Myocyte (in vitro differentiated cells): ENCODE results near the gene ACOT2. TPM values are rescaled to one million over a fixed set of nuclear protein-coding genes. Genes with fewer than 3 reads are reported as not detected.
A peak's percentile ranks its signal among the peaks of the same experiment; 100 is the strongest.
"Not testable (repeated sequence)": the region's sequence is repeated elsewhere in the genome, so short reads cannot be mapped to it uniquely, and the experiment has no call there.

ENCODE experiments used
- DNase-seq: peaks from one replicate; pipeline ENCODE4 v3.0.0-alpha.2; 2012; ENCODE audit warnings: low read depth
- polyA plus RNA-seq: library from polyadenylated mRNA; unstranded; fragments of >200 nt; gene quantifications from one replicate; pipeline ENCODE4 v1.2.1, GENCODE V29; 2012; ENCODE audit warnings: missing spikeins
- total RNA-seq: library from RNA; depleted of rRNA; stranded (reverse); fragments of >200 nt; gene quantifications from 2 replicates; pipeline ENCODE4 v1.2.3, GENCODE V29; 2014

Gene ACOT2, protein sequence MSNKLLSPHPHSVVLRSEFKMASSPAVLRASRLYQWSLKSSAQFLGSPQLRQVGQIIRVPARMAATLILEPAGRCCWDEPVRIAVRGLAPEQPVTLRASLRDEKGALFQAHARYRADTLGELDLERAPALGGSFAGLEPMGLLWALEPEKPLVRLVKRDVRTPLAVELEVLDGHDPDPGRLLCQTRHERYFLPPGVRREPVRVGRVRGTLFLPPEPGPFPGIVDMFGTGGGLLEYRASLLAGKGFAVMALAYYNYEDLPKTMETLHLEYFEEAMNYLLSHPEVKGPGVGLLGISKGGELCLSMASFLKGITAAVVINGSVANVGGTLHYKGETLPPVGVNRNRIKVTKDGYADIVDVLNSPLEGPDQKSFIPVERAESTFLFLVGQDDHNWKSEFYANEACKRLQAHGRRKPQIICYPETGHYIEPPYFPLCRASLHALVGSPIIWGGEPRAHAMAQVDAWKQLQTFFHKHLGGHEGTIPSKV
- total RNA-seq: 102 and 111 TPM in 2 replicates
- 60.1 TPM for polyA plus RNA-seq

DNA sequence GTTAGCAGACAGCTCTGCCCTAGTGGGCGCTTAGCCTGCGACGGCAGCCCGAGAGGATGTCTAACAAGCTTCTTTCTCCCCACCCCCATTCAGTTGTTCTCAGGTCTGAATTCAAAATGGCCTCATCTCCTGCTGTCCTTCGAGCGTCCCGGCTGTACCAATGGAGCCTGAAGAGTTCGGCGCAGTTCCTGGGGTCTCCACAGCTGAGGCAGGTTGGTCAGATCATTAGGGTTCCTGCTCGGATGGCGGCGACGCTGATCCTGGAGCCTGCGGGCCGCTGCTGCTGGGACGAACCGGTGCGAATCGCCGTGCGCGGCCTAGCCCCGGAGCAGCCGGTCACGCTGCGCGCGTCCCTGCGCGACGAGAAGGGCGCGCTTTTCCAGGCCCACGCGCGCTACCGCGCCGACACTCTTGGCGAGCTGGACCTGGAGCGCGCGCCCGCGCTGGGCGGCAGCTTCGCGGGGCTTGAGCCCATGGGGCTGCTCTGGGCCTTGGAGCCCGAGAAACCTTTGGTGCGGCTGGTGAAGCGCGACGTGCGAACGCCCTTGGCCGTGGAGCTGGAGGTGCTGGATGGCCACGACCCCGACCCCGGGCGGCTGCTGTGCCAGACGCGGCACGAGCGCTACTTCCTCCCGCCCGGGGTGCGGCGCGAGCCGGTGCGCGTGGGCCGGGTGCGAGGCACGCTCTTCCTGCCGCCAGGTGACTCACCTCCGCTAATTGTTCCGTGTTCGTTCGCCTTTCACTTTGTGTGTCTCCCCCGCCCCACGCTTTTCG, at the start of gene ACOT2:
Gene ACOT2 (plus strand): TSS at position 29 of the 774 bp plus-strand sequence. CDS start 28 bp downstream, at position 57.
- peak; percentile 95 for DNase-seq

DNA sequence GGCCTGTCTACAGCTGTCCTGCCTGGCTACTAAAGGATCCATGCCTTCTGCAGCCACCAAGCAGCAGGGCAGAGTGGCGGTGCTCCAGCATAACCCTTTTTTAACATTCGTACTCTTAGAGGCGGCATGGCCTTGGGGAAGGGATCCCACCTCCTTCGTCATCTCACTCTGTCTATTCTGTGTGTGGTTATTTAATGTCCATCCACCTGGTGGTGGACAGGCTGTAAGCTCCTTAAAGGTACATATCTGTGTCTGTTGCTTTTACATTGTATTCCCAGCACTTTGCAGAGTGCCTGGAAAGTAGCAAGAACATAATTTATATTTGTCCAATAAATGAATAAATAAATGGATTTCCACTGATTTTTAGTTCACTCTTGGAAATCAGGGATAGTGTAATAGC, 47.8 kb upstream of the ACOT2 start:
- no peak for DNase-seq

DNA sequence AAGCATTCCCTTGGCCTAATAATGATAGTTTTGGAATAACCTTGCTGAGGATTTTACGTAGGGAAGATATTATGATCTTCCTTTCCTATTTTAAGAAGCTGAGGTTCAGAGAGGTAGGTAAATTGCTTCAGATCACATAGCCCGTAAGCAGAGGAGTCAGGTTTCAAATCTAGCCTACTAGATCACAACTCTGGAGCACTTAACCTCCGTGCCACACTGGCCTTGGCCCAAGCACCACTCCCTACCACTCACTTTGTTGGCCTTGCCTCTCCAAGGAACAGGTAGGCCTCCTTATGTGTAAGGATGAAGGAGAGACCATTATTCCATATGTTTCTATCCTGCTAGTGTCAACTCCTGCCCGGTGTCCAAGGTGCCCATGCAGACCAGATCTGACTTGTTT, 44.5 kb upstream of the ACOT2 start:
- DNase-seq: no peak

DNA sequence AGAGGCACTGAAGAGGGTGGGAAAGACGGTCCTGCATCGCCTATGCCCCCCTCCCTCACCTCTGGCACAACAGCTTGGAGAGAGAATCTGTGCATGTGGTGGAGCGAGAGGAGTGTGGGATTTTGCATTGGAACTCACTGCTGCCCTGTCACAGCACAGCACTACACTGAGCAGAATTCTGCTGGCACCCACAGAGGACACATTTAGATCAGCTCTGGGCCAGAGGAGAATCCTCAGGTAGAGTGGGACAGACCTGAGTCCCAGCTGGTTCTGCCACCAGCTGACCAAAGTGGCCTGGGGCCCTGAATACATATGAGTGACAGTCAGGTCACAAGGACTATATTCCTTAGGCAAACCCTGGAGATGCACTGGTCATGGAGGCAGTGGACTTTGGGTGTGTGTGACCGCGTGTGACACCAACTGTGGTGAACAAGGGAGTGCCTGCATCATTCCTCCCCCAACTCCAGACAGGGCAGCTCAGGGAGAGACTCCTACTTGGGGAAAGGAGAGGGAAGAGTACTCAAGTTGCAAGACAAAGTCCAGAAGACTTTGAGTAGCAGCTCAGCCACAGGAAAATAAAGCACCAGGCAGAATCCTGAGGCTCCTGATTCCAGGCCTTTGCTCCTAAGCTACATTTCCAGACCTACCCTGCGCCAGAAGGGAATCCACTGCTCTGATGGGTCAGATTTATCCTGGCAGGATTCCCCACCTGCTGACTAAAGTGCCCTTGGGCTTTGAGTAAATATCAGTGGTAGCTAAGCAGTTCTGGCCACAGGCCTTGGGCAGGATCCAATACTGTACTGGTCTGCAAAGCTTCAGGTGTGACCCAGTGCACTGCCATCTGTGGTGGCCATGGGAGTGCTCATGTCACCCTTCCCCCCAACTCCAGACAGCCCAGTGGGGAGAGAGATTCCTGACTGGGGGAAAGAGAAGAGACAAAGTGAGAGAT, 42.7 kb upstream of the ACOT2 start:
- DNase-seq: peak; percentile 69

DNA sequence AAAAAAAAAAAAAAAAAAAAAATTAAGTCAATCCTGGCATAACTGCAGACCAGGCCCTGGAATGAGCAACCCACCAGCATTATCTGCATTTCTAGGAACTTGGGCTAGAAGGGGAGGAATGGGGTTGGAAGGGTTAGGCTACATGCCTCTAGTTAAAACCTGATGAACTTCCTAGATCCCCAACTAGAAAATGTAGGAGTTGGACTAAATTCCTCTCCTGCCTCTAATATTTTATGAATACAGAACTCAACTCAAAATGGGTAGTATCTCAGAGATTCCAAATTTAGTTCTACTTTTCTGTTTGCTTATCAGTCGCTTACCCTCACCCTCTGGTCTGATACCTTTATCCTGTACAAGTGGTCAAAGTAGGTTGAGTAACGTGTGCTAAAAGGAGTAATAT, 39.7 kb upstream of the ACOT2 start:
- DNase-seq: not testable (repeated sequence)

DNA sequence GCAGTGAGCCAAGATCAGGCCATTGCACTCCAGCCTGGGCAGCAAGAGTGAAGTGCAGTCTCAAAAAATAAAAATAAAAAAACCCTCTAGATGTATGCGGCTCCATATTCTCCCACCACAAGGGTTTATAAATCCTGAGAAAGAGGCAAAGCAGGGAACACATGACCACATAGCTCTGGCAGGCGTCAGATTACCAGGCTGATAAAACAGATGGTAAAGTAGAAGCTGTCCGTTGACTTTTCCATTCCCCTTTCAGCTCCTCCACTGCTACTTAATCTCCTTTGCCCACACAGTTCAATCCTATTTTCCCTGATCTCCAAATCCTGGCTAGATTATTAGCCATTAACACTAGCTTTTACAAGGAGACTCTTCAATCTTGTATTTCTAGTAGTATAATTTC, 37.0 kb upstream of the ACOT2 start:
- peak; percentile 25 for DNase-seq

DNA sequence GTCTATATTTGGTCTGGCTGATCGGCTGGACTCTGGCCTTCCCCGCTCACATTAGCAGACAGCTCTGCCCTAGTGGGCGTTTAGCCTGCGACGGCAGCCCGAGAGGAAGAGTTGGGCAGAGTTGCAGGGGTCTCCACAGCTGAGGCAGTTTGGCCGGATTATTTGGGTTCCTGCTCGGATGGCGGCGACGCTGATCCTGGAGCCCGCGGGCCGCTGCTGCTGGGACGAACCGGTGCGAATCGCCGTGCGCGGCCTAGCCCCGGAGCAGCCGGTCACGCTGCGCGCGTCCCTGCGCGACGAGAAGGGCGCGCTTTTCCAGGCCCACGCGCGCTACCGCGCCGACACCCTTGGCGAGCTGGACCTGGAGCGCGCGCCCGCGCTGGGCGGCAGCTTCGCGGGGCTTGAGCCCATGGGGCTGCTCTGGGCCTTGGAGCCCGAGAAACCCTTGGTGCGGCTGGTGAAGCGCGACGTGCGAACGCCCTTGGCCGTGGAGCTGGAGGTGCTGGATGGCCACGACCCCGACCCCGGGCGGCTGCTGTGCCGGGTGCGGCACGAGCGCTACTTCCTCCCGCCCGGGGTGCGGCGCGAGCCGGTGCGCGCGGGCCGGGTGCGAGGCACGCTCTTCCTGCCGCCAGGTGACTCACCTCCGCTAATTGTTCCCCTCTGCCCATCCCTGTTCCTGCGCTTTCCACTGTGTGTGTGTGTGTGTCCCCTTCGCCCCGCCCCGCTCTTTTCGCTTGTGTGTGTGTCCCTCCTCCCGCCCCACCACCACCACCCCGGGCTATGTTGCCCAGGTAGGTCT, 31.6 kb upstream of the ACOT2 start:
- peak; percentile 9 for DNase-seq

DNA sequence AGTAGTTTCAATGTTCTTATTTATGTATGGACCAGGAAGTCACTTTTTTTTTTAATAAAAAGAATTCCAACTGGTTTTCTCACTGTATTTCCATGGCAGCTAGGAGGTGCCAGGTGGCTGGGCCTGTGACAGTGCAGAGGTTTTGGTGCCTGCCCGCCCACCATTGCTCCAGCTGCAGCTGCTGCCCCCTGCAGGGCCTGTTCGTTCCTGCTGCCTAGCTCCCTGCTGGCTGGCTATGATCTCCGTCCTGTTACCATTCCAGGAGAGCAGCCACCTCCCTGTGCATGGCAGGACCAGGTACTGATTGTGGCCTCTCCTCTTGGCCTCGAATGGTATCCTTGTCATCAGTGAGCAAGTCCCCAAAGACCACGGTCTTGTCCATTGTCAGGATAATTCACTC, 30.0 kb upstream of the ACOT2 start:
- not testable (repeated sequence) for DNase-seq

DNA sequence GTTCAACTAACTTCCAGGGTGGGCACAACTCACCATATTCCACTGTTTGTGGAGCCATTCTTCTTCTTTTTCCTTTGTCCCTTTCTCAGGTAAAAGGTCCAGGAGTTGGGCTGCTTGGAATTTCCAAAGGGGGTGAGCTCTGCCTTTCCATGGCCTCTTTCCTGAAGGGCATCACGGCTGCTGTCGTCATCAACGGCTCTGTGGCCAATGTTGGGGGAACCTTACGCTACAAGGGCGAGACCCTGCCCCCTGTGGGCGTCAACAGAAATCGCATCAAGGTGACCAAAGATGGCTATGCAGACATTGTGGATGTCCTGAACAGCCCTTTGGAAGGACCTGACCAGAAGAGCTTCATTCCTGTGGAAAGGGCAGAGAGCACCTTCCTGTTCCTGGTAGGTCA, 26.1 kb upstream of the ACOT2 start:
- DNase-seq: not testable (repeated sequence)

DNA sequence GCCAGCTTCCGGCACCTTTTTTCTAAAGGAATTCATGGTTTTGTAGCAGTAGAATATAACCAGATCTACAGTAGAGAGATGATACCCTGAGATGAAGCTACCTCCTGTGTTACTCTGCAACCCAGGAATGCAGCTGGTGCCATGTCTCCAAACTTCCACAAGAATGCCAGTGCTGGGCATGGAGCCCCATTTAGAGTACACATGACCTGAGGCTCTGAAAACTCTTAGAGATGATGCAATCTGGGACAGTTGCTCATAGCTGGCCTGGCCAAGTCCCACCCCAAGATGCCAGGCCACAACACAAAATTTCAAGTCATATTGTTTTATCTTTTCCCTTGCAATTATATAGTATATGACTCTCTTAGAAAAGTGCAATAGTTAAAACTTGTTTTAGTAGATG, 23.7 kb upstream of the ACOT2 start:
- DNase-seq: not testable (repeated sequence)

DNA sequence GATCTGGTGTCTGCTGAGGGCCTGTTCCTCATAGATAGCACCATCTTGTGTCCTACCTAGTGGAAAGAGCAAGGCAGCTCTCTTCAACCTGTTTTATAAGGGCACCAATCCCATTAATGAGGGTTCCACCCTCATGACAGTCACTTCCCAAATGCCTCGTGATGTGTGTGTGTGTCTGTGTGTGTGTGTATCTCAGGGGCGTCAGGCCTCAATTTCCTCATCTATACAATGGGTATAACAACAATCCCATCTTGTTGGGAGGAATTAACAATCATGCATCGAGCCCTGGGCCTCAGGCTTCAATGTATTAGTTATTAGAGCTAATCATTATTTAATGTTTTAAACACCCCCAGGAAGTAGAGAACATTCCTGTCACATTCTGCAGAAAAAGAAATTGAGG, 19.9 kb upstream of the ACOT2 start:
- DNase-seq: not testable (repeated sequence)

DNA sequence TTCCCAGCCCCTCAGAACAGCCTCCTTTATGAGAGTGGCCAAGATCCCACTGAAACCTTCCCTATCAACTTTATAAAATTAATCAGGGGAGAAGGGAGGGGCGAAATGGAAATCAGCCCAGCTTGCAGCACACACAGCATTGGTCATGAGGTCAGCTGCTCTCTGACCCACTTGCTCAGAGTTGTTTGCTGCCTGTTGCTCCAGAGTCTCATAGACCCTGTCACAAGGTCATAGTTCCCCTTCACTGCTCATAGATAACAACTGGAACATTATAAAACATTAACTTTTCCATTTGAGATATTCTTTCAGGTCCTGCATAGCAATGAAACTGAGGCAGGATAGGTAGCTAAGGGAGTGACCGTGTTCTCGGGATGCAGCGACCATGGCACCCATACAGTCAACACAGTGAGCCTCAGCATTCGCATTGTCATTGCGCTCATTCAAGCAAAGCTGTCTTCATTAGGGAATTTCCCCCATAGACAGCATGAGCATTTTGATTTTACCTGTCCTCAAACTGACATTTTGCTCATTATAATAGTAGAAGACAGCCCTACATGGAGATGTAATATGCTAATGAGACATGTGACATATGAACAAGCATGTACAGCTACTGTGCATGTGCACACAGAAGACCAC, 19.0 kb upstream of the ACOT2 start:
- not testable (repeated sequence) for DNase-seq

DNA sequence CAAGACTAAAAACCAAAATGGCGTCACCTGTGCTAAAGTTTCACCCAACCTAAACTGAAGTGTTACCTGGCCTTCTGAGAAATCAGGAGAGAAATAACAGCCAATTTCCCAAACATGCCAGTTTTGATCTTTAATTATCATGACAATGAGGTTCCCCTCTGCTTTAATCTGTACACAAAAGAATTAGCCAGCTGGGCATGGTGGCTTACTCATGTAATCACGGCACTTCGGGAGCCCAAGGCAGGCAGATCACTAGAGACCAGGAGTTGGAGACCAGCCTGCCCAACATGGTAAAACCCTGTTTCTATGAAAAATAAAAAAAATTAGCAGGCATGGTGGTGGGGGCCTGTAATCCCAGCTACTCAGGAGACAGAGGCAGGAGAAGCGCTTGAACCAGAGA, 15.2 kb upstream of the ACOT2 start:
- no peak for DNase-seq

DNA sequence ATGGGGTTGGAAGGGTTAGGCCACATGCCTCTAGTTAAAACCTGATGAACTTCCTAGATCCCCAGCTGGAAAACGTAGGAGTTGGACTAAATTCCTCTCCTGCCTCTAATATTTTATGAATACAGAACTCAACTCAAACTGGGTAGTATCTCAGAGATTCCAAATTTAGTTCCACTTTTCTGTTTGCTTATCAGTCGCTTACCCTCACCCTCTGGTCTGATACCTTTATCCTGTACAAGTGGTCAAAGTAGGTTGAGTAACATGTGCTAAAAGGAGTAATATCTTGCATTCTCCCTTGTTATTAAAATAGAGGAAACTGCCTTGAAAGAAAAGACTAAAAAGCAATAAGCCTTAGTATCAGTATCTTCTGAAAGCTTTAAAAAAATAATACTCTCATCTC, 11.8 kb upstream of the ACOT2 start:
- not testable (repeated sequence) for DNase-seq

DNA sequence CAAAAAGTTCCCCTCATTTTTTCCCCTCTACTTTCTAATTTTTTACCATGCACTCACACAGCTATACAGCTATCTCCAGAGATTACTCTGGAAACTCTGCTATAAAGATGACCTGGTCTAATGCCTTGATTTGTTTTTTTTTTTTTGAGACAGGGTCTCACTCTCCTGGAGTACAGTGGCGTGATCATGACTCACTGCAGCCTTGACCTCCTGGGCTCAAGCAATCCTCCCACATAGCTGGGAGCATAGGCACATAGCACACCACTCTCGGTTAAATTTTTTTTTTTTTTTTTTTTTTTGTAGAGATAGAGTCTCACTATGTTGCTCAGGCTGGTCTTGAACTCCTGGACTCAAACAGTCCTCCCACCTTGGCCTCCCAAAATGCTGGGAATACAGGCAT, 10.8 kb upstream of the ACOT2 start:
- not testable (repeated sequence) for DNase-seq

DNA sequence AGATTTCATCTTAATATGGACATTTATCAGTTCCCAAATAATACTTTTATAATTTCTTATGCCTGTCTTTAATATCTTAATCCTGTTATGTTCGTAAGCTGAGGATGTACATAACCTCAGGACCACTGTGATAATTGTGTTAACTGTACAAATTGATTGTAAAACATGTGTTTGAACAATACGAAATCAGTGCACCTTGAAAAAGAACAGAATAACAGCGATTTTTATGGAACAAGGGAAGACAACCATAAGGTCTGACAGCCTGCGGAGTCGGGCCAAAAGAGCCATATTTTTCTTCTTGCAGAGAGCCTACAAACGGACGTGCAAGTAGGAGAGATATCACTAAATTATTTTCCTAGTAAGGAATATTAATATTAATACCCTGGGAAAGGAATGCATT, 6.8 kb upstream of the ACOT2 start:
- not testable (repeated sequence) for DNase-seq

DNA sequence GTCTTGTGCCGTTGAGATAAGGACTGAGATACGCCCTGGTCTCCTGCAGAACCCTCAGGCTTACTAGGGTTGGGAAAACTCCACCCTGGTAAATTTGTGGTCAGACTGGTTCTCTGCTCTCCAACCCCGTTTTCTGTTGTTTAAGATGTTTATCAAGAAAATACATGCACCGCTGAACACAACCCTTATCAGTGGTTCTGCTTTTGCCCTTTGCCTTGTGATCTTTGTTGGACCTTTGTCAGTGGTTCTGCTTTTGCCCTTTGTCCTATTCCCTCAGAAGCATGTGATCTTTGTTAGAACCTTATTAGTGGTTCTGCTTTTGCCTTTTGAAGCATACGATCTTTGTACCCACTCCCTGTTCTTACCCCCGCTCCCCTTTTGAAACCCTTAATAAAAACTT, 6.3 kb upstream of the ACOT2 start:
- not testable (repeated sequence) for DNase-seq

DNA sequence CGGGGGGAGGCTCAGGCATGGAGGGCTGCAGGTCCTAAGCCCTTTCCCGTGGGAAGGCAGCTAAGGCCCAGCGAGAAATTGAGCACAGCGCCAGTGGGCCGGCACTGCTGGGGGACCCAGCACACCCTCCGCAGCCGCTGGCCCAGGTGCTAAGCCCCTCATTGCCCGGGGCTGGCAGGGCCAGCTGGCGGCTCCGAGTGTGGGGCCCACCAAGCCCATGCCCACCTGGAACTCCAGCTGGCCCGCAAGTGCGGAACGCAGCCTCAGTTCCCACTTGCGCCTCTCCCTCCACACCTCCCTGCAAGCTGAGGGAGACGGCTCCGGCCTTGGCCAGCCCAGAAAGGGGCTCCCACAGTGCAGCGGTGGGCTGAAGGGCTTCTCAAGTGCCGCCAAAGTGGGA, 2.6 kb upstream of the ACOT2 start:
- DNase-seq: not testable (repeated sequence)

DNA sequence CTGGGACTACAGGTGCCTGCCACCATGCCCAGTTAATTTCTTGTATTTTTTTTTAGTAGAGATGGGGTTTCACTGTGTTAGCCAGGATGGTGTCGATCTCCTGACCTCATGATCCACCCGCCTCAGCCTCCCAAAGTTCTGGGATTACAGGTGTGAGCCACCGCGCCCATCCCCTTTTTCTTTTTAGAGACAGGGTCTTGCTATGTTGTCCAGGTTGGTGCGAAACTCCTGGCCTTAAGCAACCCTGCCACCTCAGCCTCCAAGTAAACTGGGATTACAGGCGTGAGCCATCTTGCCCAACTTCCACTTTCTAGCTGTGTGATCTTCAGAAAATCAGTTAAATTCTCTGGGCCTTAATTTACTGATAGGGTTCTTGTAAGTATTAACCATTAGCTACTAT, 2.1 kb upstream of the ACOT2 start:
- DNase-seq: not testable (repeated sequence)

DNA sequence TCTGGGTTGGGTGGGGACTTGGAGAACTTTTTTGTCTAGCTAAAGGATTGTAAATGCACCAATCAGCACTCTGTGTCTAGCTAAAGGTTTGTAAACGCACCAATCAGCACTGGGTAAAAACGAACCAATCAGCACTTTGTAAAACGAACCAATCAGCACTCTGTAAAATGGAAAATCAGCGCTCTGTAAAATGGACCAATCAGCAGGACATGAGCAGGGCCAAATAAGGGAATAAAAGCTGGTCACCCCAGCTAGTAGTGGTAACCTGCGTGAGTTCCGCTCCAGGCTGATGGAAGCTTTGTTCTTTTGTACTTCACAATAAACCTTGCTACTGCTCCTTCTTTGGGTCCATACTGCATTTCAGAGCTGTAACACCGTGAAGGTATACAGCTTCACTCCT, 1.7 kb upstream of the ACOT2 start:
- no peak for DNase-seq
